GM12878 (cell line): ENCODE measurements around the gene CLEC4D. TPM values are rescaled to one million over a fixed set of nuclear protein-coding genes. Genes with fewer than 3 reads are reported as not detected.
A peak's percentile ranks its signal among the peaks of the same experiment; 100 is the strongest.

ENCODE experiments used
- ATAC-seq: fragments of 200-7000 bp; cut with Tn5 transposase; 3 replicates; pipeline ENCODE4 v1.9.1; 2020; ENCODE audit warnings: mild to moderate bottlenecking, moderate library complexity
- BruUV-seq: library from RNA; stranded (reverse); fragments of 400-500 nt; replicated peaks from 2 replicates; lab custom pipeline; 2021; lab: Mats Ljungman, UMichigan
- CTCF ChIA-PET: fragments of 300-600 bp; sonication (Branson Sonifier 250); formaldehyde crosslinking; extraction: SDS; loops from one replicate; lab custom pipeline; 2021; ENCODE audit warnings: inconsistent platforms; lab: Yijun Ruan, JAX
- POLR2A ChIA-PET: fragments of 350-600 bp; formaldehyde crosslinking; extraction: SDS; loops from one replicate; lab custom pipeline; 2021; ENCODE audit warnings: inconsistent platforms; lab: Charles Lee
- RAD21 ChIA-PET: fragments of 300-600 bp; sonication (Branson Sonifier 250); formaldehyde crosslinking; loops from one replicate; lab custom pipeline; 2023; ENCODE audit warnings: antibody characterized with exemption; ENCODE audit not compliant: unreplicated experiment; lab: Charles Lee
- SMC1A ChIA-PET: fragments of 300-600 bp; sonication (Branson Sonifier 250); formaldehyde crosslinking; loops from one replicate; lab custom pipeline; 2023; ENCODE audit not compliant: unreplicated experiment, uncharacterized antibody; lab: Charles Lee
- DNase-seq: peaks from one replicate; pipeline ENCODE4 v3.0.0-alpha.2; 2011; ENCODE audit warnings: low read depth, low spot score
- FAIRE-seq: peaks from 3 replicates; lab custom pipeline; 2011; peaks lifted over from hg19 to GRCh38; lab: Jason Lieb, UNC
- H2AFZ ChIP-seq: 2 replicates; pipeline ENCODE4 v1.6.0; 2011; ENCODE audit warnings: low read depth, low read length, control low read depth; ENCODE audit not compliant: control insufficient read depth
- H3K27ac ChIP-seq: 2 replicates; pipeline ENCODE4 v1.5.1; 2011; ENCODE audit warnings: control low read depth; ENCODE audit not compliant: control insufficient read depth, insufficient read depth
- H3K27me3 ChIP-seq, 2 experiments: replicated peaks in 1 of 2; 2 replicates each; pipeline versions ENCODE4 v1.6.0 to v1.6.1; 2011; ENCODE audit warnings: low read length in 1 of 2; ENCODE audit not compliant: control insufficient read depth in 2 of 2, insufficient read depth in 2 of 2
- H3K36me3 ChIP-seq, 2 experiments: 2 replicates each; pipeline ENCODE4 v1.5.1; 2011; ENCODE audit warnings: low read length in 1 of 2; ENCODE audit not compliant: control insufficient read depth in 2 of 2, insufficient read depth in 2 of 2
- H3K4me1 ChIP-seq: 2 replicates; pipeline ENCODE4 v1.6.1; 2011; ENCODE audit warnings: mild to moderate bottlenecking, low read length, moderate library complexity, mixed read lengths; ENCODE audit not compliant: control insufficient read depth, insufficient read depth
- H3K4me2 ChIP-seq: 2 replicates; pipeline ENCODE4 v1.6.0; 2011; ENCODE audit warnings: control low read depth; ENCODE audit not compliant: control insufficient read depth, insufficient read depth
- H3K4me3 ChIP-seq: fragments of 200-600 bp; sonication (generic); 2 replicates; pipeline ENCODE4 v1.5.1; 2016
- H3K79me2 ChIP-seq: 2 replicates; pipeline ENCODE4 v1.6.0; 2011; ENCODE audit warnings: low read length; ENCODE audit not compliant: control insufficient read depth, insufficient read depth
- H3K9ac ChIP-seq: 2 replicates; pipeline ENCODE4 v1.8.0; 2011; ENCODE audit warnings: low read length, control low read depth, mixed read lengths; ENCODE audit not compliant: control insufficient read depth, insufficient read depth
- H3K9me3 ChIP-seq: replicated peaks from 3 replicates; pipeline ENCODE4 v1.5.1; 2011; ENCODE audit warnings: mild to moderate bottlenecking, low read length; ENCODE audit not compliant: control insufficient read depth, insufficient read depth
- H4K20me1 ChIP-seq: 2 replicates; pipeline ENCODE4 v1.6.0; 2011; ENCODE audit not compliant: control insufficient read depth, insufficient read depth
- CBX3 ChIP-seq: fragments of 200-600 bp; sonication (generic); IDR thresholded peaks from 2 replicates; pipeline ENCODE4 v1.6.1; 2016; ENCODE audit warnings: low read depth, borderline replicate concordance
- E2F4 ChIP-seq: IDR thresholded peaks from 2 replicates; pipeline ENCODE4 v1.6.1; 2012; ENCODE audit warnings: low read depth, low read length, improper control_type of control experiment
- GATAD2B ChIP-seq: fragments of 450-650 bp; conservative IDR thresholded peaks from 2 replicates; pipeline ENCODE4 v1.6.1; 2017; ENCODE audit warnings: low read depth, mild to moderate bottlenecking, moderate library complexity
- IRF3 ChIP-seq: fragments of 450-650 bp; IDR thresholded peaks from 2 replicates; pipeline ENCODE4 v1.6.1; 2014; ENCODE audit warnings: mild to moderate bottlenecking
- SRF ChIP-seq, 2 experiments: IDR thresholded peaks; 2 replicates each; pipeline ENCODE4 v1.6.1; 2011; ENCODE audit warnings: low read depth in 2 of 2, low read length in 2 of 2, mild to moderate bottlenecking in 1 of 2, moderate library complexity in 1 of 2
- ZNF622 ChIP-seq: fragments of 450-650 bp; IDR thresholded peaks from 2 replicates; pipeline ENCODE4 v1.6.1; 2017; ENCODE audit warnings: mild to moderate bottlenecking, inconsistent platforms
- WGBS: methylation state at CpG from one replicate; pipeline ENCODE4 v1.1.6; 2016; ENCODE audit warnings: low lambda C conversion rate; ENCODE audit not compliant: insufficient replicate concordance, insufficient coverage; ENCODE audit errors: missing lambda C conversion rate; 5-methylcytosine and 5-hydroxymethylcytosine counted together
- in situ Hi-C: fragments of 300-500 bp; cut with MboI; formaldehyde crosslinking; loops from 9 replicates; pipeline ENCODE4 v1.14.3; 2018; ENCODE audit warnings: mixed read lengths
- intact Hi-C: fragments of 100-400 bp; cut with micrococcal nuclease; formaldehyde crosslinking; loops from one replicate; pipeline ENCODE4 v1.14.2; 2022; ENCODE audit not compliant: unreplicated experiment
- polyA plus RNA-seq, 11 experiments: library from polyadenylated mRNA; depleted of rRNA in 4 of 11; unstranded in 6 of 11; stranded (reverse) in 5 of 11; fragments of >200 nt; fragmentation: Nextera tagmentation in 4 of 11; fragmentation: Illumina TruSeq in 1 of 11; extraction: Ambion mirVana in 4 of 11; extraction: Trizol in 1 of 11; gene quantifications; 1 replicate in 1 of 11; 2 replicates in 10 of 11; pipeline versions ENCODE4 v1.2.1 to v1.2.3, GENCODE V29; 2011 to 2016; ENCODE audit warnings: inconsistent platforms in 2 of 11, missing spikeins in 2 of 11, low read depth in 1 of 11
- total RNA-seq, 4 experiments: library from RNA; depleted of rRNA in 3 of 4; stranded (reverse); fragments of >200 nt in 3 of 4; fragmentation: Illumina TruSeq in 1 of 4; extraction: Trizol in 1 of 4; gene quantifications; 2 replicates each; pipeline versions ENCODE4 v1.2.1 to v1.2.3, GENCODE V29; 2013 to 2021
- TF ChIP-seq, protein P1 (sequence below): fragments of 450-650 bp; IDR thresholded peaks from 2 replicates; pipeline ENCODE4 v1.6.1; 2017; ENCODE audit warnings: mild to moderate bottlenecking

CLEC4D gene
- total and polyA plus RNA-seq, 10 of the 15 experiments (the other 5 are each of a cell fraction or from before 2014, with no cell fraction given) = not detected

DNA sequence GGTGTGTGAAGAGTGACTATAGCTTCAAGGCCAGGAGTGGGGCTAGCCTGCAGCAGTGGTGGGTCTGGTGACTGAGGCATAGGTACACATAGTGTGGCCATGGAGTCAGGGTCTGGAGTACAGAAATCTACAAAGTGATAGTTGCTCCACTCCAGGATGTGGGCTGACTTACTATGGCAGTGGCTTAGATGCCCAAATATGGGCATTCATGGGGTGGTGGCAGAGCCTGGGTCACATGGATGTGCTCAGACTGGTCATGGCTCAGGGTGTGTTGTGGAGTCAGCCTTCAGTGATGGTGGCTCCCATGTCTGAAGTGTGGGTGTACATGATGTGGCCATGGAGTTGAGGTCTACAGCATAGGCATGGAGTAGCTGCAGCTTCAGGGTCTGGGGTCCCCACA lies 30.2 kb upstream of the CLEC4D start:
- Histone ChIP-seq H3K9me3 (no peaks in the 10 kb centered on the region), H3K9ac (no peak overlapping the region), H3K27ac (no peak overlapping the region), H3K27me3 (no peaks in the 10 kb centered on the region; a peak in 1 of 4 replicates), H3K4me2 (no peak overlapping the region), H3K36me3 (no peaks in the 10 kb centered on the region), H3K4me1 (no peaks in the 10 kb centered on the region), H3K4me3 (no peak overlapping the region), H3K79me2 (no peaks in the 10 kb centered on the region), H2AFZ (no peak overlapping the region), H4K20me1 (no peaks in the 10 kb centered on the region)
- FAIRE-seq (no peak), DNase-seq (no peak), ATAC-seq (no peak)
- RAD21 ChIA-PET = no interaction called here
- TF ChIP-seq, protein P1, sequence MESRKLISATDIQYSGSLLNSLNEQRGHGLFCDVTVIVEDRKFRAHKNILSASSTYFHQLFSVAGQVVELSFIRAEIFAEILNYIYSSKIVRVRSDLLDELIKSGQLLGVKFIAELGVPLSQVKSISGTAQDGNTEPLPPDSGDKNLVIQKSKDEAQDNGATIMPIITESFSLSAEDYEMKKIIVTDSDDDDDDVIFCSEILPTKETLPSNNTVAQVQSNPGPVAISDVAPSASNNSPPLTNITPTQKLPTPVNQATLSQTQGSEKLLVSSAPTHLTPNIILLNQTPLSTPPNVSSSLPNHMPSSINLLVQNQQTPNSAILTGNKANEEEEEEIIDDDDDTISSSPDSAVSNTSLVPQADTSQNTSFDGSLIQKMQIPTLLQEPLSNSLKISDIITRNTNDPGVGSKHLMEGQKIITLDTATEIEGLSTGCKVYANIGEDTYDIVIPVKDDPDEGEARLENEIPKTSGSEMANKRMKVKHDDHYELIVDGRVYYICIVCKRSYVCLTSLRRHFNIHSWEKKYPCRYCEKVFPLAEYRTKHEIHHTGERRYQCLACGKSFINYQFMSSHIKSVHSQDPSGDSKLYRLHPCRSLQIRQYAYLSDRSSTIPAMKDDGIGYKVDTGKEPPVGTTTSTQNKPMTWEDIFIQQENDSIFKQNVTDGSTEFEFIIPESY = no peak
- peak; percentile 64 to 73; a peak in 3 of 4 replicates for TF ChIP-seq SRF (IDR thresholded peaks at IDR 0.05; ENCODE audit: low read depth in 2 of 2, low read length in 2 of 2)
- in situ Hi-C loops = no loop called here
- POLR2A ChIA-PET = no interaction called here
- no TSS peak for BruUV-seq
- SMC1A ChIA-PET = no interaction called here
- CTCF ChIA-PET = no interaction called here
- intact Hi-C loops = no loop called here

DNA sequence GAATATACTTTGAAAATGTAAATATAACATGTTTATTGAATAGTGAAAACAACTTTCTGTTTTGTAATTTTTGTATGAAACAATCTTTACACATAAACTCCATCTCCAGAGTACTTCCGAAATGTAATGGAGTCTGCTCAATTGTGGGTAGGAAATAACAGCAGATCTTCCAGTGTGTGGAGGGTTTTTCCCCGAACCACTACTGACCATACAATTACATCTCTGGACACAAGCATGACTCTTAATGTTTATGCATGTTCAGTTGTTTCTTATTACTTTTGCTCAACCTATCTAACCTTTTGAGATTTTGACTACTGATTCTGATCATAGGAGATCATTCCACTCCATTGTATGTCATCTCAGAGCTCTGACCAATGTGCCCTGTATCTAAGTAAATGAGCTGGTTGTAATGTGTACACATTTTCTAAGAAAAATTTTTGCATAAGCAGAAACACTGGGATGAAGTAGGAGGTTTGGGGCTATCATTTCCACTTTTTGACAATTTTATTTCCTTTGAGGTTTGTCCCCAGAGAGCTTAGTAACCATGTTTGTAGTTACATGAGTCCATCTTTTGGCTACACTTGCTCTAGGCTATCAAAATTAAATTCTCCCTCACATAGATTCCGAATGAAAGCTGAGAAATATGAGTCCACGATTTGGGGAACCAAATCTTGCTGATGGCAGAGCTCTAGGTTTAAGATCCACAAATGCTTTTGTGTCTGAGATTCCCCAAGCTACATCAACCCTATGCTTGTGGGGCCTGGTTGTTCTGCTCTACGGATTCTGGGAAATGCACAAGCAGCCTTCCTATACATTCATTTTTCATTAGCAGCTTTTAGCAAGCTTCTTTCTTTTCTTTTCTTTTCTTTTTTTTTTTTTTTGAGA lies 21.4 kb upstream of the CLEC4D start:
- H3K27ac ChIP-seq = no peak overlapping the region
- BruUV-seq = no TSS peak
- intact Hi-C loops (no loop called here), in situ Hi-C loops (no loop called here)
- no peak overlapping the region for H3K9ac ChIP-seq
- H3K27me3 ChIP-seq = no peaks in the 10 kb centered on the region; a peak in 1 of 4 replicates
- FAIRE-seq (no peak), DNase-seq (no peak), ATAC-seq (no peak)
- no peaks in the 10 kb centered on the region for H3K9me3 ChIP-seq
- H3K4me2 ChIP-seq = no peak overlapping the region
- H3K79me2 ChIP-seq = no peaks in the 10 kb centered on the region
- no peak overlapping the region for H2AFZ ChIP-seq
- no peak overlapping the region for H3K4me3 ChIP-seq
- H4K20me1 ChIP-seq = no peaks in the 10 kb centered on the region
- ChIA-PET SMC1A (interaction anchor here (0.7 kb wide), 1 partner anchor 26 kb away, joined by 3 read pairs; no protein-coding TSS in a partner anchor), POLR2A (no interaction called here), CTCF (interaction anchor here (0.7 to 1.2 kb wide), 2 partner anchors 42 to 69 kb away, joined by 3 read pairs; no protein-coding TSS in a partner anchor), RAD21 (interaction anchor here (0.6 to 0.9 kb wide), 2 partner anchors 9 to 356 kb away, joined by 3 read pairs; no protein-coding TSS in a partner anchor)
- peaks cover 10% of the 10 kb centered on the region for H3K4me1 ChIP-seq
- no peaks in the 10 kb centered on the region for H3K36me3 ChIP-seq
- 36% methylated on average over 5 of the region's 5 CpGs for WGBS
- TF ChIP-seq IRF3 (no peak), ZNF622 (no peak), E2F4 (no peak), GATAD2B (no peak), CBX3 (no peak)
- TF ChIP-seq, protein P1 = no peak
